Measurements from ENCODE around the gene GCNA.
"Not testable (repeated sequence)": the region's sequence is repeated elsewhere in the genome, so short reads cannot be mapped to it uniquely, and the experiment has no call there.

GCNA gene

GRCh38 chrX:71578253-71579135 lies at the start of gene GCNA:
GCNA (plus strand) TSS chrX:71578437; CDS start chrX:71580822, 2,385 bp downstream.
- no peak for DNase-seq

GRCh38 chrX:71532078-71532752 lies 46.0 kb upstream of the GCNA start:
- peak; percentile 52 for DNase-seq

- DNase-seq, result peak; percentile 91
Measured at GRCh38 chrX:71532753-71533425, 45.3 kb upstream of the GCNA start, which contains the start of gene OGT. OGT (plus strand) TSS chrX:71533104; CDS start chrX:71533300, 196 bp downstream.

- DNase-seq, result no peak
Measured at GRCh38 chrX:71533516-71533850, 44.8 kb upstream of the GCNA start.

- DNase-seq, result peak; percentile 62
Measured at GRCh38 chrX:71533851-71534561, 44.2 kb upstream of the GCNA start.

GRCh38 chrX:71534773-71535544 lies 43.3 kb upstream of the GCNA start:
- no peak for DNase-seq

GRCh38 chrX:71536285-71536684 lies 42.0 kb upstream of the GCNA start:
- DNase-seq, result peak; percentile 43

- no peak for DNase-seq
Measured at GRCh38 chrX:71537743-71538142, 40.5 kb upstream of the GCNA start.

- no peak for DNase-seq
Measured at GRCh38 chrX:71540801-71541200, 37.4 kb upstream of the GCNA start.

GRCh38 chrX:71541210-71542022 lies 36.8 kb upstream of the GCNA start:
- no peak for DNase-seq

GRCh38 chrX:71542411-71542810 lies 35.8 kb upstream of the GCNA start:
- no peak for DNase-seq

- no peak for DNase-seq
Measured at GRCh38 chrX:71542825-71543224, 35.4 kb upstream of the GCNA start.

- no peak for DNase-seq
Measured at GRCh38 chrX:71543316-71543715, 34.9 kb upstream of the GCNA start.

- no peak for DNase-seq
Measured at GRCh38 chrX:71545364-71545763, 32.9 kb upstream of the GCNA start.

- DNase-seq, result no peak
Measured at GRCh38 chrX:71546879-71547278, 31.4 kb upstream of the GCNA start.

- no peak for DNase-seq
Measured at GRCh38 chrX:71547339-71547738, 30.9 kb upstream of the GCNA start.

- DNase-seq, result no peak
Measured at GRCh38 chrX:71549986-71550385, 28.3 kb upstream of the GCNA start.

- no peak for DNase-seq
Measured at GRCh38 chrX:71550578-71550977, 27.7 kb upstream of the GCNA start.

GRCh38 chrX:71556036-71556435 lies 22.2 kb upstream of the GCNA start:
- DNase-seq, result no peak

- DNase-seq, result no peak
Measured at GRCh38 chrX:71558920-71559319, 19.3 kb upstream of the GCNA start.

- DNase-seq, result not testable (repeated sequence)
Measured at GRCh38 chrX:71559773-71560172, 18.5 kb upstream of the GCNA start.
